ENCODE measurements around the gene PLEK.
A peak's percentile ranks its signal among the peaks of the same experiment; 100 is the strongest.
"Not testable (repeated sequence)": the region's sequence is repeated elsewhere in the genome, so short reads cannot be mapped to it uniquely, and the experiment has no call there.

PLEK gene

DNA sequence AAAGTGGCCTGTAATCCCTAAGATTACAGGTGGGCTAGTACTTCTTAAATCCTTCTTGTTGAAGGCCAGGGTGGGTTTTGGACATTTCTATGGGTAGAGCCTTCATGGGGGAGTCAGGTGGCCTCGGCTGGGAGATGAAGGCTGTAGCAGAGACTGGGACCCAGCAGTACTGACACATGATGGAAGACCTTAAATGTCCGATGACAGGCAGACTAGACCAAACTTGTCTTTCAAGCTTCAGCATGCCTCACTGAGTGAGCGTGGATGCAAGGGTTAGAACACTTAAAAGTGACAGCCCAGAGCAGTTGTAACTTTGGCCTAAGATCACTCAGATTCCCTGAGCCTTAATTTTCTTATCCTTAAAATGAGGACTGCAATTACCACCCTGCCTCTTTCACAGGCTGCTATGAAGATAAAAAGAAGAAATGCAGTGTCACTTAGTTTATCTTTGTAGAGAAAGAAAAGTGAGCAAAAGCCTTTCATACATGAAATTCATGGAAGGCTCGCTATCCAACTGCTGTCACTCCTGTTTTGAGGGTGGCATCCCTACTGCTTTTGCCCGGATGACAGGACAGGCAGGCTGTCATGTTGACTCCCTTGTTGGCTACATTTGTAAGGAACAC lies 19.5 kb downstream of the PLEK start:
- peak overlapping the region; percentile 62 for H3K27ac Mint-ChIP-seq
- H3K36me3 Mint-ChIP-seq = peaks cover 54 to 78% of the 10 kb centered on the region in 2 donors
- H3K4me3 Mint-ChIP-seq = peak overlapping the region in 1 of 2 donors; percentile 39
- ATAC-seq (replicated peaks) (no peak), DNase-seq (no peak)
- H3K4me1 Mint-ChIP-seq = peaks cover 66 to 88% of the 10 kb centered on the region in 2 donors
- H3K27me3 Mint-ChIP-seq = no peaks in the 10 kb centered on the region
- H3K9me3 Mint-ChIP-seq = peaks cover 0 to 6% of the 10 kb centered on the region in 2 donors

DNA sequence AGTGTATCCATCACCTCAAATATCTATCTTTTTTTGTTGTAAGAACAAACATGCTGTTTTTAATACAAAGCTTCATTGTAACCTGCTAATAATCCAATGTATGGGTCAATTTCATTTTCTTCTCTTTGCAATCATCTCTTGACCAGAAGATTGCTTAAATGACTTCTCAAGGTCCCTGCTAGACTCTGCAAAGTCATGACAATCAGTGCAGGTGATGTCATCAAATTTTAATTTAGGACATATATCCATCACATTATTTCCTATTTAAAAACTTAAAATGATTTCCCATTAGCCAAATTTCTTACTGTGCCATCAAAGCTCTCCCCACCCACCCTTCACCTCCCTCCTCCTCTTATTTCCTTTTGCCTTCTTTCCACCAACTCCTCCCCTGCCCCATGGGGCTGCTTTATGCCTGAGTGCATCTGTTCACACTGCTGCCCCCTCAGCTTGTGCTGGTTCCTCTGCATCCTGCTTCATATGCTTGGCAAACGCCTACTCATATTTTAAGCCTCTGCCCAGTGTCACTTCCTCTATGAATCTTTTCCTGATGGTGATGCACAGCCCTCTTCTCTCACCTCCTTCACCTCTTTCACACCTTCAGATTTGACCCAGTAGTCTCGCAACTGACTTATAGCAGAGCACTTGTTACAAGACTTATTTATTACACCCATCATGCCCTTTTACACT lies 20.3 kb downstream of the PLEK start:
- ATAC-seq (replicated peaks) (peak; percentile 73 to 74), DNase-seq (peak; percentile 68)
- Mint-ChIP-seq H3K36me3 (peaks cover 49 to 77% of the 10 kb centered on the region in 2 donors), H3K9me3 (peaks cover 0 to 6% of the 10 kb centered on the region in 2 donors), H3K4me3 (peak overlapping the region; percentile 5 to 60), H3K27me3 (no peaks in the 10 kb centered on the region), H3K4me1 (peaks cover 62 to 88% of the 10 kb centered on the region in 2 donors), H3K27ac (peak overlapping the region; percentile 75)

DNA sequence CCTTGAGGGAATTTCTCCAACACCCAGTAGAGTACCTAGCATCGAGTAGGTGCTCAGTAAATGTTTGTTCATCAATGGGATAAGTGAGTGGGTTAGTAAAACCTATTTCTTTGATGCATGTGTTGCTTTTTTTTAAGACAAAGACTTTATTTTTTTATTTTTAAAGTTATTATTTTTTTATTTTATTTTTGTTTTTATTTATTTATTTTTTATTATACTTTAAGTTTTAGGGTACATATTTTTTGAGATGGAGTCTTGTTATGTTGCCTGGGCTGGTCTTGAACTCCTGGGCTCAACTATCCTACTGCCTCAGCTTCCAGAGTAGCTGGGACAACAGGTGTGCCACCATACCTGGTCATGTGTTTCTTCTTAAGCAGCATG lies 20.8 kb downstream of the PLEK start:
- H3K4me3 Mint-ChIP-seq = peak overlapping the region in 1 of 2 donors; percentile 60
- H3K27ac Mint-ChIP-seq = no peak overlapping the region
- DNase-seq (no peak), ATAC-seq (replicated peaks) (no peak)
- H3K9me3 Mint-ChIP-seq = peaks cover 0 to 6% of the 10 kb centered on the region in 2 donors
- H3K36me3 Mint-ChIP-seq = peaks cover 43 to 73% of the 10 kb centered on the region in 2 donors
- H3K27me3 Mint-ChIP-seq = no peaks in the 10 kb centered on the region
- H3K4me1 Mint-ChIP-seq = peaks cover 61 to 87% of the 10 kb centered on the region in 2 donors

DNA sequence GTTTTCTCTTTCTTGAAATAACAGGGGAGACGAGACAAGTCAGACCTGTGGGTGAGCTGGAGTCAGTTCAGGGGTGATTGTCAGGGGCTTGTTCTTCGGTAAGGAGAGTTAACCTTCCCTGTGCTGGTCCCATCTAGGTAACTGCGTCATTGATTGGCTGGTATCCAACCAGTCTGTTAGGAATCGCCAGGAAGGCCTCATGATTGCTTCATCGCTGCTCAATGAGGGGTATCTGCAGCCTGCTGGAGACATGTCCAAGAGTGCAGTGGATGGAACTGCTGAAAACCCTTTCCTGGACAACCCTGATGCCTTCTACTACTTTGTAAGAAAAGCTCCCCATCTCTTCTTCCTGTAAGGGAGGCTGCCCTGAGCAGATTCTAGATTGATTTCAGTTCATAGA lies 21.3 kb downstream of the PLEK start:
- no peak for DNase-seq
- Mint-ChIP-seq H3K4me3 (peak overlapping the region in 1 of 2 donors; percentile 6), H3K27me3 (no peaks in the 10 kb centered on the region), H3K4me1 (peaks cover 62 to 90% of the 10 kb centered on the region in 2 donors), H3K36me3 (peaks cover 41 to 73% of the 10 kb centered on the region in 2 donors), H3K27ac (no peak overlapping the region), H3K9me3 (peaks cover 0 to 6% of the 10 kb centered on the region in 2 donors)
- ATAC-seq (replicated peaks) = no peak

DNA sequence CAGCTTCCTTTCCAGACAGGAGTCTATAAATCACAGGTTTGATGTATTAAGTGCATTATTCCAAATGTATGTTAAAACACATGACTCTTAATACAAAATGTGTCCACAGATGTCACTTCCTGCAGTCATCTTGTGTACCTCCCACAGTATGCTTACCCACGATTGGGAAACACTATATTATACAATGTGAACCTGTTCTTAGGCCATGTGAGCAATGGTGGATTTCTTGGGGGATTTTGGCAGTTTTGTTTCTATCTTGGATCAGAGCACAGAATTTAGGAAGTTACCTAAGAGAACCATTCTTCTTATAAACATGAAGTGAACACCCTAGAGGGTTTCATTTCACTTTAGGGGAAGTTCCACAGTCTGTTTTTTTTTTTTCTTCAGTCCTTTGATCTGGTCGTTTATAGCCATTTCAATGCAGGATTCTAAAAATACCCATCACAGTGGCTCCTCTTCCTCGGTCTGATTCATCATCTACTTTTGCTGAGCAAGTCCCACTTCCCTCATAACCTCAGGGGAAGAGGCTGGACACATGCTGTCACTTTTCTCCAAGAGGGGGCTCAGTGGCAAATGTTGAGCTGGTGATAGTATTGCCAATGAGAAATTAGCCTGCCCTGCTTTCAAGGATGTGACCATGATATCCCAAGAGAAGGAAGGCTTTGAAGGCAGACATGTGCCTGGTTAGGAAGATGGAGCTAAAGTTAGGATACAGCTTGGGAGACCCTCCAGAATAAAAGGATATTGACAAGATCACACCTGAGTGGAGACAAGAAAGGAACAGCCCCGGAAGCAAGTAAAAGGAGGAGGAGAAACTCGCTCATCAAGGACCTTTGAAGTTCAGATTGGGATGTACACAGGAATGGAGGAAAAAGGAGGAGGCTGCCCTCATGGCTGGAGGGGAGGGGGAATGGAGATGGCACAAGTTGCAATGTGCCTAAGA lies 22.6 kb downstream of the PLEK start:
- ATAC-seq (replicated peaks) (peak; percentile 65 to 75), DNase-seq (peak; percentile 47)
- peak overlapping the region; percentile 57 to 69 for H3K4me3 Mint-ChIP-seq
- peaks cover 38 to 70% of the 10 kb centered on the region in 2 donors for H3K36me3 Mint-ChIP-seq
- peaks cover 0 to 6% of the 10 kb centered on the region in 2 donors for H3K9me3 Mint-ChIP-seq
- no peaks in the 10 kb centered on the region for H3K27me3 Mint-ChIP-seq
- peaks cover 65 to 91% of the 10 kb centered on the region in 2 donors for H3K4me1 Mint-ChIP-seq
- peak overlapping the region; percentile 90 for H3K27ac Mint-ChIP-seq

DNA sequence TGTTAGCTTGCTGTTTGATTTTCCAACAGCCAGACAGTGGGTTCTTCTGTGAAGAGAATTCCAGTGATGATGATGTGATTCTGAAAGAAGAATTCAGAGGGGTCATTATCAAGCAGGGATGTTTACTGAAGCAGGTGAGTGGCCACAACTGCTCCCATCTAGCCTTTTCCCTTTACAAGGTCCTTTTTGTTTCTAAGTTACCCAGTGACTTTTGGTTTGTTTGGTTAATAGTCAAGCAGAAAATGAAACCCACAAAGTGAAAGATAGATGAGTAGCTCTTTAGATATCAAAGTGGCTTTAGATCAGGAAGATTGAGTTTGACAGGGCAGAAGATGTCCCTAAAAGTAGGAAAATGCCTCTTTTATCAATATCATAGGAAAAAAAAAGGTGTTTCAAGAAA lies 23.3 kb downstream of the PLEK start:
- Mint-ChIP-seq H3K9me3 (peaks cover 0 to 6% of the 10 kb centered on the region in 2 donors), H3K4me1 (peaks cover 61 to 84% of the 10 kb centered on the region in 2 donors), H3K36me3 (peaks cover 39 to 70% of the 10 kb centered on the region in 2 donors), H3K4me3 (peak overlapping the region; percentile 57 to 69), H3K27me3 (no peaks in the 10 kb centered on the region), H3K27ac (peak overlapping the region; percentile 90)
- ATAC-seq (replicated peaks) = peak; percentile 25 to 29
- no peak for DNase-seq

DNA sequence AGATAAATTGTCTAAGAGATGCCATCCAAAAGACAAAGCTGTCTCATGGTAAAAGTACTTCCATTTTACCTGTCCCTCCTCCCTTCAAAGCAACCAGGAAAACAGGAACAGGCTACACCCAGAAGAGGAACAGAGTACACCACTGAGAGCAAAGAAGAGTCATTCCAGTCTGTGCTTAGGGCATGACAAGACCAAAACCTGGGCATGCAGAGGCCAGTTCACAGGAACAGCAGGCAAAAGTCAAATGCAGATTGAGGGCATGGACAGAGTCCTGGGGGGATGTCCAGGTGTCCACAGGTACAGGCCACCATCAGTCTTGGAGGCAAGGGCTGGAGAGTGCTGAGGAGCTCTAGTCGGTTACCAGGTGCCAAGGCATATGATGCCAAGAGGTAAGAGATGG lies 23.7 kb downstream of the PLEK start:
- Mint-ChIP-seq H3K27me3 (no peaks in the 10 kb centered on the region), H3K27ac (peak overlapping the region; percentile 90), H3K4me3 (peak overlapping the region; percentile 51 to 57), H3K4me1 (peaks cover 57 to 84% of the 10 kb centered on the region in 2 donors), H3K36me3 (peaks cover 40 to 68% of the 10 kb centered on the region in 2 donors), H3K9me3 (peaks cover 0 to 6% of the 10 kb centered on the region in 2 donors)
- DNase-seq (peak; percentile 41), ATAC-seq (replicated peaks) (peak; percentile 68 to 69)

DNA sequence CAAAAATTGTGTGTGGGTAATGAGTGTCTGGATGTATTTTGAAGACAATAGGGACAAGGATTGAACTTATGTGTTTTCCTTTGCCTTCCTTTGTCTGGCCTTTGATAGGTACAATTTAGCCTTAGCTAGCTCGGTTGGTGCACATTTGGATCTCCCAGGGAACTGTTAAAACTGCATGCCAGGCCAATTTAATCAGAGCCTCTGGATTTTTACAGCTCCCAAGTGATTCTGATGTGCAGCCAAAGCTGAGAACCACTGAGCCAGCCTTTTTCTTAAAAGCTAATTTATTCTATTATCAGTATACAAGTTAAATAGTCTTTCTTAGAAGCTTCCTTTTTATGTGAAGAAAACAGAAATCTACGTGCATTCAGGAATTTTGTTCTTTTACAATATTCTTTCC lies 25.0 kb downstream of the PLEK start:
- Mint-ChIP-seq H3K27ac (no peak overlapping the region), H3K9me3 (peaks cover 0 to 6% of the 10 kb centered on the region in 2 donors)

DNA sequence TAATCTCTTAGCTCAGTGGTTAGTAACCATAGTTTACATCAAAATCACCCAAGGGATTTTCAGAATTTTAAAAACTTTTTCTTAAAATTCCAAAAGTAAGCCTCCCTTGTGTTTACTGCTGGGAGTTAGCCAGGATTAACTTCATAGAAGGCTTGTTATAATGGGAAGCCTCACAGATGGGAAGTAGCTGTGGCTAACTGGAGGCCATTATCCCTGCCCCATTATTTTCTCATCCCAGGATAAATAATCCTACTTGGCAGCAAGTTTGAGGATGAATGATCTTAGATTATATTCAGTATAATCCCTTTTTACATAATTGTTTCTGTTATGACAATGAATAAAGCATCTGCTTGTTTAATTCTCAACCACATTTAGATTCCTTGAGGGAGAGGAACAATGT lies 25.5 kb downstream of the PLEK start:
- ATAC-seq (replicated peaks) = no peak
- H3K27me3 Mint-ChIP-seq = no peaks in the 10 kb centered on the region
- no peak overlapping the region for H3K27ac Mint-ChIP-seq
- H3K4me3 Mint-ChIP-seq = no peak overlapping the region
- peaks cover 0 to 6% of the 10 kb centered on the region in 2 donors for H3K9me3 Mint-ChIP-seq
- H3K4me1 Mint-ChIP-seq = peaks cover 52 to 77% of the 10 kb centered on the region in 2 donors
- no peak for DNase-seq
- peaks cover 48 to 73% of the 10 kb centered on the region in 2 donors for H3K36me3 Mint-ChIP-seq

More for the DNA sequence above, 25.0 kb downstream of the PLEK start:
- Mint-ChIP-seq H3K4me1 (peaks cover 53 to 79% of the 10 kb centered on the region in 2 donors), H3K36me3 (peaks cover 45 to 73% of the 10 kb centered on the region in 2 donors), H3K27me3 (no peaks in the 10 kb centered on the region), H3K4me3 (no peak overlapping the region)
- ATAC-seq (replicated peaks) = no peak
- no peak for DNase-seq

DNA sequence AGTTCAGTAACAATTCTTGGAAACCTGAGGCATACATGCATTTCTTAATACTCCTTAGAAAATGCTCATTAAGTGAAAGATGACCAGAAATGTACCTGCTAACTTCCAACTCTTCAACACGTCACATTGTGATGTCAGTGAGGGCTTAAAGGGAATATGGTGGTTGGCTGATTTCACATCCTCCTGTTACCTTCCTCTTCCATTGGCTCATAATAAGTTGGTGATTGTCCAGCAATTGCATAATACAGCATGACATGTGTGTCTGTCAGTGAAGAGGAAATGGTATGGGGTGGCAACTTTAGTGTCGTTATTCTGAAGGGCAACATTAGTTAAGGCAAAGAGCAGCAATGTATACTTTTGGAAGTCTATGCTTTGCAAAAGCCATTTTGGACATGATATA lies 26.0 kb downstream of the PLEK start:
- Mint-ChIP-seq H3K27me3 (no peaks in the 10 kb centered on the region), H3K9me3 (peaks cover 0 to 6% of the 10 kb centered on the region in 2 donors), H3K36me3 (peaks cover 52 to 74% of the 10 kb centered on the region in 2 donors), H3K4me1 (peaks cover 50 to 77% of the 10 kb centered on the region in 2 donors), H3K27ac (no peak overlapping the region), H3K4me3 (no peak overlapping the region)
- ATAC-seq (replicated peaks) (no peak), DNase-seq (no peak)

DNA sequence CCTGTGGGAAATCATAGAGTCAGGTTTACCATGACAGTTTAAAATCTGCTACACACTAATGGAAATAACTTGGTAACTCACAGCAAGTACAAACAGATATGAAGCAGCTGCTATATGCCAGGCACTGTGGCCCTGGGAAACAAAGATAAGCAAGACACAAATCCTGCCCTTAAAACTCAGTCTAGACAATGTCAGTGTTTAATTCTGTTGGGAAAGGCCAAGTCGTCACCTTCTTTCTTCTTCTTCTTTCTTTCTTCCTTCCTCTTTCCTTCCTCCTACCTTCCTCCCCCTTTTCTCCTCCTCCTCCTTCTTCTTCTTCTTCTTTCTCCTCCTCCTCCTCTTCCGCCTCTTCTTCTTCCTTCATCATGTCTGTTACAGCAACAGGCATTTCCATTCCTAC lies 26.8 kb downstream of the PLEK start:
- H3K27me3 Mint-ChIP-seq = no peaks in the 10 kb centered on the region
- H3K27ac Mint-ChIP-seq = no peak overlapping the region
- no peak for ATAC-seq (replicated peaks)
- peaks cover 55 to 76% of the 10 kb centered on the region in 2 donors for H3K36me3 Mint-ChIP-seq
- H3K4me1 Mint-ChIP-seq = peaks cover 44 to 74% of the 10 kb centered on the region in 2 donors
- H3K9me3 Mint-ChIP-seq = peaks cover 0 to 6% of the 10 kb centered on the region in 2 donors
- H3K4me3 Mint-ChIP-seq = no peak overlapping the region
- no peak for DNase-seq

DNA sequence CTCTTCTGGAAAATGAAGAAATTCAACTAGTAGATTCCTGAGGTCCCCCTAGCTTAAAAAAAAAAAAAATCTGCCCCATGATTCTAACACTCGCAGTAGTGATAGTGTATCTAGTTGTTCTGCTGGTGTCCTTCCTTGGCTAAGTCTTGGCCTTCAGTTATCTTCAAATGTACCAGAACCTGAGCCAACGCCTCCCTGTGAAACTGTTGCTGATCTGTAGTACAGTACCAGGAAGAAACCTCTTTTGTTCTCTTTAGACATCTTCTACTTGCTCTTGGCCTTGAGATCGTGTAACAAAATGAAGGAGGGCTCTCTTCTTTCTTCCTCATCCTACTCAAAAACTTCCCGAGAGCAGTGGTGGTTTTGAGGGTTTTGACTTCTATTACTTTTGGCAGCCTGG lies 31.0 kb downstream of the PLEK start:
- H3K27me3 Mint-ChIP-seq = no peaks in the 10 kb centered on the region
- peaks cover 79 to 88% of the 10 kb centered on the region in 2 donors for H3K36me3 Mint-ChIP-seq
- peaks cover 37 to 60% of the 10 kb centered on the region in 2 donors for H3K4me1 Mint-ChIP-seq
- DNase-seq = no peak
- peak overlapping the region; percentile 10 for H3K27ac Mint-ChIP-seq
- H3K4me3 Mint-ChIP-seq = no peak overlapping the region
- H3K9me3 Mint-ChIP-seq = peaks cover 10 to 20% of the 10 kb centered on the region in 2 donors
- ATAC-seq (replicated peaks) = no peak

DNA sequence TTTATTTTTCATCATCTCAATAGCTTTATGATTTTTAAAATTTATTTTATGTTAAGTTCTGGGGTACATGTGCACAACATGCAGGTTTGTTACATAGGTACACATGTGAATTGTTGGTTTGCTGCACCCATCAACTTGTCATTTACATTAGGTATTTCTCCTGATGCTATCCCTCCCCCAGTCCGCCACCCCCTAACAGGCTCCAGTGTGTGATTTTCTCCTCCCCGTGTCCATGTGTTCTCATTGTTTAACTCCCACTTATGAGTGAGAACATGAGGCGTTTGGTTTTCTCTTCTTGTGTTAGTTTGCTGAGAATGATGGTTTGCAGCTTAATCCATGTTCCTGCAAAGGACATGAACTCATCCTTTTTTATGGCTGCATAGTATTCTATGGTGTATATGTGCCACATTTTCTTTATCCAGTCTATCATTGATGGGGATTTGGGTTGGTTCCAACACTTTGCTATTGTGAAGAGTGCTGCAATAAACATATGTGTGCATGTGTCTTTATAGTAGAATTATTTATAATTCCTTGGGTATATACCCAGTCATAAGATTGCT lies 32.7 kb downstream of the PLEK start:
- not testable (repeated sequence) for ATAC-seq (replicated peaks); H3K4me3 Mint-ChIP-seq; DNase-seq; H3K27me3 Mint-ChIP-seq; H3K27ac Mint-ChIP-seq
- Mint-ChIP-seq H3K36me3 (peaks cover 87 to 93% of the 10 kb centered on the region in 2 donors), H3K4me1 (peaks cover 39 to 63% of the 10 kb centered on the region in 2 donors), H3K9me3 (peaks cover 17 to 28% of the 10 kb centered on the region in 2 donors)
